ENCODE data around the gene RALB.
"Not testable (repeated sequence)": the region's sequence is repeated elsewhere in the genome, so short reads cannot be mapped to it uniquely, and the experiment has no call there.

RALB gene

DNA sequence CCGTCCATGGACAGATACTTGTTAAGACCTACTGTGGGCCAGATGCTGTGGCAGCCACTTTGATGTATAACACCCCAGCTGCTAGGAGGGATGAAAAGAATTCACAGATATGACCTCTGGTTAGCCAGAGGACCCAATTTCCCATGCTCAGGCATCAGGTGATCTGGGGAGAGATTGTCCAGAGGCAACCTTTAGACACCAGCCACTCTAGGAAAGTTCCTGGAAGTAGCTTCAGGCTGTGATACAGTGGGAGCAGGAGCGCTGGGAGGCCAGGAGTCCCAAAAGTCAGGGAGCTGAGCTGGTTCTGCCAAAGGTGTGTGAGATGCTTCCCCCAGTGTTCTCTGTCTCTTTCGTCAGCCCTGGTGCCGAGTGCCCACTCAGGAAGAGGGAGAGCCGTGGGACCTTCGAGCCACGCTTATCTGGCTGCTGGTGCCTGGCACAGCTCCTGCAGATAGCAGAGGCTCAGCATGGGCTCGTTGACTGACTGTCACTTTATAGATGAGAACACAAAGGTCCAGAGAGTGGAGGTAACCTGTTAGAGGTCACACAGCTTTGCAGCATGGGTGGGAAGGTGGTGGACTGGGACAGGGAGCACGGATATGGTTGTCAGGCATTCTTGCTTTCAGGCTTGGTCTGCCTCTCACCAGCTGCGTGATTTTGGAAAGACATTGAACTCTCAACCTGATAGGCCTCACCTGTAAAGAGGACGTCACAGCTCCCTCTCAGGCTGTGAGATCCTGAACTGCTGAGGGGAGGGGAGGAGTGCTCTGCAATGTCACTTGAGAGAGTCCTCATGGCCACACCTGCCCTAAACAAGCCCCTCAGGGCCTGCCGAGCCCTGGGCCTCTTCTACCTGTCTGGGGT is 7.8 kb upstream of the RALB start:
- DNase-seq = no peak

DNA sequence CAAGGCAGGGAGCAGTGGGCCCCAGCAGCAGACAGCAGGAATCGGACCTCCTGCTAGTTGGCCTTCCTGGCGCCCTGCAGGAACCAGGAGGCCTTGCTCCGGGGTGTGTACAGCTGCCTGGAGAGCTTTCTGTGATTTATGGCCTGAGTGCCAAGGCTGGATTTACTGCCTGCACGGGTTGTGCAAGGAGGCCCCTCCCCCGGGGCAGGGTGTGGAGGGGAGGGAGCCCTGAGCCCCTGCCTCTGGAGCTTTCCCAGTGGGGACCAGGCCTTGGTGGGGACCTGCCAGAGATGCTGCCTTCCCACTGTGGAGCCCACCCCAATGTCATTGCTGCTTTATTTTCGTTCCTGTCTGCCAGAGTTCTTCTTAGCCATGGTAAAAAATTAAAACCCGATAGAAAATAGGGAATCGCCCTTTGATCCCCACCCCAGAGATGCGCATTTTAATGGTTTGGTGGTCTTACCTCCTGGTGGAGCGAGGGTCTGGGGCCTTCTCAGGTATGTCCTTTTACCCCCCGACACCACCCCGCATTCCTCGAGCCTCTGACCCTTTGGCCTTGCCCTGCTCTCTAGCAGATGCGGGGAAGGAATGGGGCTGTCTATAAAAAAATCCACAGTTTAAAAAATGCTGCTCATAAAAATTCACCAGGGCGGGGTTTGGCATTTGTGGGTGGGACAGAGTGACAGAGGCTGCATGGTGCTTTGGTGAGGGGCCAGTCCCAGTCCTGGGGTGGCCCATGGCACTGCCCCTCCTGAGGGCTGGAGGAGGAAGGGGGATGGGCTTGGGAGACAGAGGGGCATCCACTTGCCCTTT is 6.9 kb upstream of the RALB start:
- DNase-seq = peak; percentile 59

DNA sequence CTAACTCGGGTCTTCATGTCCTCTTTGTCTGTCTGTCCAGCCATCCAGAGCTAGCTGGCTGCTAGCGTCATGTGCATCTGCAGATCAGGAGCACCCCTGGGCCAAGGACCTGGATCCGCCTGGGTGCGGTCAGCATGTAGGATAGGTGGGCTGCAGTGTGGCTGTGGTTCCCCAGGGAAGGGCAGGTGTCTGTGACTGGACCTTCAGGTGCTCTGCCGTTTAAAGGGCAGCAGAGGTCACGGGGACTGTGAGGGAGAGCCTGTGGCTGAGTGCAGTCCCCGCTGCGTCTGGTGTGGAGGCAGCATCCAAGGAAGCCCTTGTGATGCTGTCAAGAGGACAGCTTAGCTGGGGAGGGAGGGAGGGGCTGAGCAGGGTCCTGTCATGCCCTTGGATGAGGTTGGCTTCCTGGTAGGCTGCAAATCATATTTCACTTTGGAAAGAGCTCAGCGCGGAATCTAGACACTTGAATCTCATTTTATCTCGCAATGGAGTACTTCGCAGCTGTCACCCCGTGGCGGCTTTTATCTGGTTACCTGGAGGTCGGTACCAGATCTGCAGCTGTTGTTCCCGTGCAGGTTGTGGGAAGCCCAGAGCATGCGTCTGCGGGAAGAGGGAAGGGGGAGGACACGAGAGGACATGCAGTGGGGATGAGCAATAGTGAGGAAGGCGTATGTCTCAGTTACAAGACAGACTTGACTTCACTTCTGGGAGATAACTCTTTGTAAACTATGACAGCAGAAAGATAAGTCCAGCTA is 5.9 kb upstream of the RALB start:
- no peak for DNase-seq

DNA sequence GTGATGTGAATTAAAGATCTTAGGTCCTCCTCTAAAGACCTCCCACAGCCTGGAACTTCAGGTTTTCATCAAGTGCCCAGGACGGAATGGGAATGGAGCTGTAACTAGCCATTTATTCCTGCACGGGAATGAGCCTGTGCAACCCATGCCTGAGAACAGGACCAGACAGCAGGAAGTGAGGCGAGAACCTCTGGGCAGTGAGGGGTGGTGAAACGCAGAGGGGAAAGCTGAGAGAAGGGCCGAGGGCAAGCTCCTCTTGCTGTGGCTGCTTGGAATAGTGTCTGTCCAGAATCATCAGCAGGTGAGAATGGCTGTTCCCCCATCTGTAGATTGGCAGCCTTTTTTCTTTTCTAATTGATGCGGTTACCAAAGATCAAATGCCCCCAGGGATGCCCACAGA is 4.8 kb upstream of the RALB start:
- DNase-seq = no peak

DNA sequence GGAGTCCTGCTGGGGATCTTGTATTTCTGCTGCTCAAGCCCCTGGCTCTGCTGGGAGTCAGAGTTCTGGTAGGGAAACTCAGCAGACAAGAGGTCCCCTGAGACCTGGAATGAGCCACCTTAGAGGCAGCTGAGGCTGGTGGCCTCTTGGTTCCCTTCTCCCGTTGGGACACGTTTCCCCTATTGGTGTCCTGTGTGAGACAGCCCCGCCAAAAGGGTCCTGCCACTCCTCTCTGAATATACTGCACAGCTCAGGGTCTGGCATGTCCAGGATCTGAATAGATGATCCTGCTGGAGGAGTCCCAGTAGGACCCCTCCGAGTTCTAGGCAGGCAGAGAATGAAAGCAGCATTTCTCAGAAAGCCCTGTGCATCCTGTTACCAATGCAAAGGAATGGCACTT is 2.0 kb upstream of the RALB start:
- no peak for DNase-seq

DNA sequence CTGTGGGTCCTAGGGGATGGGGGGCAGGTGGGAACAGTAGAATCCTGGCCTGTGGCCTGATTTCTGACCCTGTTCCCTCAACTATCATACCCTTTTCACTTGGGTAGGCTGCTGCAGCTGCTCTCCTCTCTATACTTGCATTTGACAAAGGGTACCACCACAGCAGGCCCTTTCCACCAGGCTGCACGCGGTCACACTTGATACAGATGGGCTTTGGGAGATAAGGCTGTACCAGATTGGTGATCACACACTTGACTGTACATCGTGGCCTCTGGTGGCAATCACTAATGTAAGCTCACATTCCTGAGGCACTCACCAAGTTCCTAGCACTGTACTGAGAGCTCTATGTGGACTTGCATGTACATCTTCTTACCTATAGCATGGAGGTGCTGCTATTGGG is 1.6 kb upstream of the RALB start:
- DNase-seq = no peak

DNA sequence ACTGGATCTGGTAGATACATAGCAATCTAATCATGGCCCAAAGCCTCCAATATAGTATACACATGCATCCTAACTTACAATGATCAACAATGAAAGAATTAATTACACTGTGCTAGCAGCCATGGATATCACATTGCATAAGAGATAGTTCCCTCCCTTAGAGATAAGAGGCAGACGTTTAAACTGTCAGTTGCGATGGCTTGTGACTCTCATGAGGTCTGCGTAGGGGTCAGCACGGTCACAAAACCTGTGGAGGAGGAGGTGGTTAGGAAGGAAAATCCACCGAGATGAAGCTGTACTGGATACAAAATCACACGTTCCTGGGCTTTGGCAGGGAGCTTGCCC is 800 bp upstream of the RALB start:
- peak; percentile 52 for DNase-seq

DNA sequence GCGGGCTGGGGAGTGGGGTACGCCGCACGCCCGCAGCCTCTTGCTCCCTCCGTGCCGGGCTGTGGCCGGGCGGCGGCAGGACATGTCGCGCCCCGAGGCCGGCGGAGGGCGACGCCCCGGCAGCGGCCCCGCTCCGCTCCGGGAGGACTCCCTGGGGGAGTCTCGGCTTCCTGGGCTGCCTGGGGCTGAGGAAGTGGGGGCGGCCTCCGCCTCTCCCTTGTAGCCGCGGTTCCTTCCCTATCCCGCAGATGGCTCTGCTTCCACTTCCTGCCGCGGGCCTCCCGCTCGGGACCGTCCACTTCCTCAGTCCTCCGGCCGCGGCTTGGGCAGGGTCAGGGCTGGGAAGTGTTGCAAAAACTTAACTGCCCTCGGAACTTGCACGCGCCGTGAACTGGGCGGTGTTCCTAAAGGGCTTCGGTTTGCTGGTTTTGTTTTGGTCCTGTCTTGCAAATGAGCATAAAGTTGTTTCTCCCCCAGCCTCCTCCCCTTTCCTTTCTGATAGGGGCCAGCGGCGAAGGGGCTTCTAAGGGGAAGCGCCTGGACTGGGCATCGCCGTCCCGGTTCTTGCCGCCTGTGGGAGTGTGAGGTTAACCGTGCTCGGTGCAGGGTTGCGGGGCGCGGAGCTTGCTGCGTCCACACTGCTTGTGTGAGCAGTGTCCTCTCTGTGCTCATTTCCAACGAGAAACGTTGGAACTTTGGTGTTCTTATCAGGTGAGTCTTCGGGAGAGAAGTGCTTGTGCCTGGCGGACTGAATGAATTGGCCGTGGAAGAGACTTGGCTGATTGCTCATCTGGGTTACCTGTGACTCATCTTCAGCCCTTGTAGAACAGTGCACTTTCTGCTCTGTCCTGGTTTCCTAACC is 600 bp downstream of the RALB start:
- peak; percentile 85 for DNase-seq

DNA sequence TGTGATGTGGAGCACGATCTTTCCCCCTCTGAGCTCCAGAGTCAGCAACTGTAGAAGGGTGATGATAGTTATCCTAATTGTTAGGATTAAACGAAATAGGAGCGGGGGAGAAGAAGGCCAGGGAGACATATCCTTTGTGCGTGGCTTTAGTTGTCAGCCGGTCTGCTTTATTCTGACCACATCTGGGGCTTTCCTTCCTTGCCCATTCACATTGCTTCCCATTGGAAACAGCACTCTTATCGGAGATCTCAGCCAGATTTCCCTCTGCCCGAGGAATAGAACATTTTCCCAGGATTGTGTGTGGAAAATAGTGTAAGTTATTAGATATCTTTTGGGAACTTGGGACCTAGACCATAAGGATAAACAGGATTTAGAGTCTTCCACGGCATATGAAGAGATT is 1.5 kb downstream of the RALB start:
- DNase-seq = no peak

DNA sequence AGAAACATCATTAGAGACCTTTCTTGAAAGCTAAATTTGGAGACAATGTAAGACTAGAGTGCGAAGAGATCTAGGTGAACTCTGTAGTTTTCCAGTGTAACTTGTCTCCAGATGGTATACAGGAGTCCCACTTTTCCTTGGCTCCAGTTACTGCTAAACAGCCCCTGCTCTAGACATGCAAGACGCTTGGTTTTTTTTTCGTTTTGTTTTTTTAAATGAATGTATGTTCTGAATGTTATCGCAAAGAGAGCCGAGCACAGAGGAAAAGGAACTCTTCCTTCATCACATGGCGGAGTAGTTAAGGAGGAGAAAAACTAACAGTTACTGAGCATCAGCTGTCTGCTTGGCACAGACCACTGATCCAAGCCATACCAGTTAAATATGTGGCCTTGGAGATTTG is 2.4 kb downstream of the RALB start:
- DNase-seq = no peak

DNA sequence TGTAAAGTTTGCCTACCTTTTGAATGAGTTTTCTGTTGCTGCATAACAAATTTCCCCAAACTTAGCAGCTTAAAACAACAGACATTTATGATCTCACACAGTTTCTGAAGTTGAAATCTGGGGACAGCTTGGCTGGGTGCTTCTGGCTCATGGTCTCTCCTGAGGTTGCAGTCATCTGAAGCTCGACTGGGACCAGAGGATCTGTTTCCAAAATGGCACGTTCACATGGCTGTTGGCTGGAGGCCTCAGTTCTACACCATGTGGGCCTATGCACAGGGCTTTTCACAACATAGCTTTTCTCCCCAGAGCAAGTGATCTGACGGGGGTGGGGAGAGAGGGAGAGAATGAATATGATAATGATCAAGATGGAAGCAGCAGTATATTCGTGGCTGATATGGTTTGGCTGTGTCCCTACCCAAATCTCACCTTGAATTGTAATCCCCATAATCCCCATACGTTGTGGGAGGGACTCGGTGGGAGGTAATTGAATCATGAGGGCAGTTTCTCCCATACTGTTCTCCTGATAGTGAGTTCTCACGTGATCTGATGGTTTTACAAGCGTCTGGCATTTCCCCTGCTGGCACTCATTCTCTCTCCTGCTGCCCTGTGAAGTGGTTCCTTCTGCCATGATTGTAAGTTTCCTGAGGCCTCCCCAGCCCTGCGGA is 3.5 kb downstream of the RALB start:
- no peak for DNase-seq

DNA sequence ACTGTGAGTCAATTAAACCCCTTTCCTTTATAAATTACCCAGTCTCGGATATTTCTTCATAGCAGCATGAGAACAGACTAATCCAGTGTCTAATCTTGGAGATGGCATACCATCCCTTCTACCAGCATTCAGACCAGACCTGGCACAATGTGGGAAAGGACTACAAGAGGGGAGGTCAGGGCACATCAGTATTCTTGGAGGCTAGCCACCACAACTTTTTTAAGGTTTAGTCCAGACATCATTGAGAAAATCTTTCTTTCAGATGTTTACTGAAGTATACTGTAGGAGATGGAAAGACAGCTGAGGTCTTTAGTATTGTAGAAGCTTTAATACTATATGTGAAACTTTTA is 4.0 kb downstream of the RALB start:
- no peak for DNase-seq

DNA sequence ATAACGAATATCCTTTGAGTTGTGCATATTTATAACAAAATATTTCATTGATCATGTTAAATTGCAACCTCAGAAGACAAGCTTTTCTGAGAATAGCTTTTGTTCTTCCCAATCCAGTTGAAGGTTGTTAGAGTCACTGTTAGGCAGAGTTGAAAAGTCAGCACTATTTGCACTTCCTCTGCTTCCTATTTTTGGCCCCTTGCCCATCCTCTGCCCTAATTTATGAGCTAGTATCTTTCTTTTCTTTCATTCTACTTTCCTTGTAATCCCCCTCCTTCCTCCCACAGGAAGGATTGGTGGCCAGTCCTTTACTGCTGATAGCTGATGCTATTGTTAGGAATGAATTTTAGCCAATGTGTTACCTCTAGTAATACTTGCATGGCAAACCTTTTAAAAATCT is 4.9 kb downstream of the RALB start:
- no peak for DNase-seq

DNA sequence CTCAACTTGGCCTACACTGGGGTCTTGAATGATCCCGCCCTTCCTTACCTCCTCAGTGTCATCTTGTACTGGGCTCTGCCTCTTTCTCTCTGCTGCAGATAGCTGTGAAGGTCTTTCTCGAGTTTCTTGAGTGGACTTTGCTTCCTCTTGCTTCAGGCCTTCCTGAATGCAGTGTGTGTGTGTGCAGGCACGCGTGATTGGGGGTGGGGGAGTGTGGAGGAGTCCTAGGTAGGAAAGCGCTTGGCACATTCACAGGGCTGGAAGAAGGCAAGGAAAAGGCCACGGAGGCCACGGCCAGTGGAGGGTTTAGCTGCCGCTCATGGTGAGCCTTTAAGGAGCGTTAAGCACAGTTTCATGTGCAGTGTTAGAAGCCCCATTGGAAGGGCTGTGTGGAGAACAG is 5.5 kb downstream of the RALB start:
- DNase-seq = no peak

DNA sequence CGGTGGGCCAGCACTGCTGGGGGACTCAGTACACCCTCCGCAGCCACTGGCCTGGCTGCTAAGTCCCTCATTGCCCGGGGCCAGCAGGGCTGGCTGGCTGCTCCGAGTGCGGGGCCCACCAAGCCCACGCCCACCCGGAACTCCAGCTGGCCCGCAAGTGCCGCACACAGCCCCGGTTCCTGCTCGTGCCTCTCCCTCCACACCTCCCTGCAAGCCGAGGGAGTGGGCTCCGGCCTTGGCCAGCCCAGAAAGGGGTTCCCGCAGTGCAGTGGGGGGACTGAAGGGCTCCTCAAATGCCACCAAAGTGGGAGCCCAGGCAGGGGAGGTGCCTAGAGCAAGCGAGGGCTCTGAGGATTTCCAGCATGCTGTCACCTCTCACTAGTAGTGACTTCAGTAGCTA is 7.3 kb downstream of the RALB start:
- not testable (repeated sequence) for DNase-seq

DNA sequence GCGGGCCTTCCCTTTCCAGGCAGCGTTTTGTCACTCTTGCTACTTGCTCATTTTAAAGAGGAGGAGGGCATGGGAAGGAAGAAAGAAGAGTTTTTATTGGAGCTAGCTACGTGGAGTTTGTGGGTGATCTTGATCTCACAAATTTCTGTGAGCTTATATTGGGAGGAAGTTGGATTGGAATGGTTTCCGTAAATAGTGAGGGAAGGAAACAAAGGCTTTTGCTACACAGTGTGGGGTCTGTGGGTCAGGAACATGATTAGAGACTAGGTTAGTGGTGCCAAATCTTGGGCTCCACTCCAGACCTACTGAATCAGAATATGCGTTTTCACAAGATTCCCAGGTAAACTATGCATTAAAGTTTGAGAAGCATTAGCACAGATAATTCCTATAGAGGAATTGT is 8.1 kb downstream of the RALB start:
- no peak for DNase-seq

DNA sequence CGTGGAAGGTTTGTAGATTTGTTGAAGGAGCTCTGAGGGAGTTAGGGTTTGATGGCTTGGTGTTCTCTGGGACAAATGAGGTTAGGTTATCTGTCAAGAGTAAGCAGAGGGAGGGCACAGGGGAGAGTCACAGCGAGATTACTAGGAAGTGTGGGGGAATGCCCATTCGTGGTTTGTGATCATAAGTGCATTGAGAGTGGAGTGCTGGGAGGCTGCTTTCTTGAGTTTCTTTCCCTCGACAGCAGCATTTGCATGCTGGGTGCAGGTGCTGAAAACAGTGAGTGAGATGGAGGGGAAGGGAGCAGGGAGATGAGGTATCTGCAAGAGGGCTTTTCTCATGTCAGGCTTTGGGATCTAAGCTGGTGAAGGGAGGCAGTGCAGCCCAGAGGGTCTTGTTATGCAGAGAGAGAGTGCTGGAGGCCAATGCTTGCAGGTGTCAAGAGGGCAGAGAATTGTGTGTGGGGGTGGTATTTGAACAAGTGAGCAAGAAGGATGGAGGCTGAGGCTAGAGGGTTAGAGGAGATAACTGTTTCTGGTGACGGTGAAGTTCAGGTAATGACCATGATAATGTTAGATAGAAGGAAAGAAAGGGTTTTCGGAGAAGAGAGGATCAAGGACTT is 8.8 kb downstream of the RALB start:
- no peak for DNase-seq

DNA sequence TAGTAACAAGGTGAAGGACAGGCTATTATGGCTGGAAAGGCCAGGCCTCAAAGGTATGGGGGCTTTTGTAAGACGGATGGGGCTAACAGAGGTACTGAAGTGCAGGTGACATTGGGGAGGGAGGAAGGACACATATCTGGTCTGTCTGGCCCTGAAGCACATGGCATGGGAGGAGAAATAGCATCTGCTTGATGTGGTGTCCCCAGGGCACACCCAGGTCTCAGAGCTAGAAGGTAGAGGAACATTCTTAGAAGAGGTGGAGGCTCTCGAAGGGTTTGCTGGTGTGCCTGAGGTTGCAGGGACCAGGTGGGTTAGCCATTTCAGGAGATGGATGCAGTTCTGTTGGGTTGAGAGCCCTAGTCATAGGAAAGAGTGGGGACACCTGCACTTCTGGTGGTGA is 9.5 kb downstream of the RALB start:
- no peak for DNase-seq

DNA sequence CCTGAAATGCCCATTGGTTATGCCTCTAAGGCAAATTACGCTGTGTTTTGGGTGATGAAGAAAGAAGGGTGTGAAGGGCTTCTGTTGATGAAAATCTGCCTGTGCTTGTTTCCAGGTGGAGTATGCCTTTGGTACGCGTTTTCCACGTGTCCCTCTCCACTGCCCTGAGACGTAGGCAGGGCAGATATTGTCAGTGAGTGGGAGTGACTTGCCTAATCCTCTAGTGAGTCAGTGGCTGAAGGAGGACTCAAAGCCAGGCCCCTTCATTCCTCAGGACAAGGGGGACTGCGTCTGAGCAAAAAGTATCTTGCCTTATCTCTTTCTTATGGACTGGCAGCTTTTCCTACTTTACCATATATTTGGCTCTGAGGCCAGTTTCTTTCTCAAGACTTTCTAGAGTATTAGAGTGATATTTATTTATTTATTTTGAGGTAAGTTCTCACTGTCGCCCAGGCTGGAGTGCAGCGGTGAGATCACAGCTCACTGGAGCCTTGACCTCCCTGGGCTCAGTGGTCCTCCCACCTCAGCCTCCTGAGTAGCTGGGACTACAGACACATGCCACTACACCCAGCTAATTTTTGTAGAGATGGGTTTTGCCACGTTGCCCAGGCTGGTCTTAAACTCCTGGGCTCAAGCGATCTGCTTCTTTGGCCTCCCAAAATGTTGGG is 10.2 kb downstream of the RALB start:
- no peak for DNase-seq

DNA sequence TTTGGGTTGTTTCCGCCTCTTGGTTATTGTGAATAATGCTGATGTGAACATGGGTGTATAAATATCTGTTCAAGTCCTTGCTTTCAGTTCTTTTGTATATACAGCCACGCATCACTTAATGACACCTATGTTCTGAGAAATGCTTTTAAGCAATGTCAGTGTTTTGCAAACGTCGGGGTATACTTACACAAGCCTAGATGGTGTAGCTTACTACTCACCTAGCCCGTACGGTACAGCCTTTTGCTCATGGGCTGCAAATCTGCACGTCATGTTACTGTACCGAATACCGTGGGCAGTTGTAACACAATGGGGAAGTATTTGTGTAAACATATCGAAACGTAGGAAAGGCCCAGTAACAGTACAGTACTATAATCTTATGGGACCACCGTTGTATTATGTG is 12.4 kb downstream of the RALB start:
- no peak for DNase-seq

DNA sequence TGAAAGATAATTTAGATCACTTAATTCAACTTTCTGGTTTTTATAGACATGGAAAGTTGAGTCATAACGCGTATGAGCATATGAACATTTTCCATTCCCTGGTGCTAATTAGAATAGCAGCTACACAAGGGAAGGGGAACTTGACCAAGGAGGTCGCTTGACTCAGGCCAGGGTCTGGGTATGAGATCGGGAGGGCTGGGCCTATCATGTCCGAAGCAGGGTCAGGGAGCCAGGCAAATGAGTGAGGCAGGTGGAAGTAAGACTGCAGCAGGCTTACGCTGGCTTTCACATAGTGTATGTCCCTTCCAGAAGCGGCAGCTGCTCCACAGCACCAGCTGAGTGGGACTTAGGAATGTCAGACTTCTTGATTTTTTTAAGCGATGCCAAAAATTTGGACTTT is 14.7 kb downstream of the RALB start:
- DNase-seq = no peak

Measured in DMS53 (cell line).